ENCODE results near the gene NKX1-1. TPM values are rescaled to one million over a fixed set of nuclear protein-coding genes. Genes with fewer than 3 reads are reported as not detected.
"Not testable (repeated sequence)": the region's sequence is repeated elsewhere in the genome, so short reads cannot be mapped to it uniquely, and the experiment has no call there.

NKX1-1 gene
- polyA plus RNA-seq (ENCODE audit: insufficient read length in 3 of 3), result not detected

- DNase-seq (ENCODE audit: low read depth in 3 of 3, low spot score in 2 of 3), result no peak
Measured at GRCh38 chr4:1406394-1406980, at the start of gene NKX1-1. Gene NKX1-1, minus strand, starts transcription at chr4:1406442. Its CDS starts 0 bp downstream, at chr4:1406442.

GRCh38 chr4:1453731-1454130, 47.5 kb upstream of the NKX1-1 start:
- no peak for DNase-seq (ENCODE audit: low read depth in 3 of 3, low spot score in 2 of 3)

- DNase-seq (ENCODE audit: low read depth in 3 of 3, low spot score in 2 of 3), result no peak
Measured at GRCh38 chr4:1452431-1453051, 46.3 kb upstream of the NKX1-1 start.

GRCh38 chr4:1451752-1452122, 45.5 kb upstream of the NKX1-1 start:
- no peak for DNase-seq (ENCODE audit: low read depth in 3 of 3, low spot score in 2 of 3)

- DNase-seq (ENCODE audit: low read depth in 3 of 3, low spot score in 2 of 3), result no peak
Measured at GRCh38 chr4:1451106-1451751, 45.0 kb upstream of the NKX1-1 start.

GRCh38 chr4:1449833-1450741, 43.8 kb upstream of the NKX1-1 start:
- no peak for DNase-seq (ENCODE audit: low read depth in 3 of 3, low spot score in 2 of 3)

- DNase-seq (ENCODE audit: low read depth in 3 of 3, low spot score in 2 of 3), result no peak
Measured at GRCh38 chr4:1449475-1449832, 43.2 kb upstream of the NKX1-1 start.

- DNase-seq (ENCODE audit: low read depth in 3 of 3, low spot score in 2 of 3), result no peak
Measured at GRCh38 chr4:1448589-1449420, 42.6 kb upstream of the NKX1-1 start.

GRCh38 chr4:1447676-1448588, 41.7 kb upstream of the NKX1-1 start:
- DNase-seq (ENCODE audit: low read depth in 3 of 3, low spot score in 2 of 3), result no peak

- no peak for DNase-seq (ENCODE audit: low read depth in 3 of 3, low spot score in 2 of 3)
Measured at GRCh38 chr4:1446502-1447386, 40.5 kb upstream of the NKX1-1 start.

- no peak for DNase-seq (ENCODE audit: low read depth in 3 of 3, low spot score in 2 of 3)
Measured at GRCh38 chr4:1445716-1446445, 39.6 kb upstream of the NKX1-1 start.

GRCh38 chr4:1443688-1444172, 37.5 kb upstream of the NKX1-1 start:
- DNase-seq (ENCODE audit: low read depth in 3 of 3, low spot score in 2 of 3), result not testable (repeated sequence)

- no peak for DNase-seq (ENCODE audit: low read depth in 3 of 3, low spot score in 2 of 3)
Measured at GRCh38 chr4:1427010-1427409, 20.8 kb upstream of the NKX1-1 start.

GRCh38 chr4:1421657-1422056, 15.4 kb upstream of the NKX1-1 start:
- DNase-seq (ENCODE audit: low read depth in 3 of 3, low spot score in 2 of 3), result no peak

- DNase-seq (ENCODE audit: low read depth in 3 of 3, low spot score in 2 of 3), result no peak
Measured at GRCh38 chr4:1419708-1420107, 13.5 kb upstream of the NKX1-1 start.

GRCh38 chr4:1418494-1419285, 12.4 kb upstream of the NKX1-1 start:
- DNase-seq (ENCODE audit: low read depth in 3 of 3, low spot score in 2 of 3), result no peak

Measured in right renal cortex interstitium (tissue), 3 donors.